Stimulated activated CD8-positive, alpha-beta memory T cell treated with anti-CD3 and anti-CD28 coated beads, Interleukin-2, amount 100 ng/mL, for 1 hour (primary cell): ENCODE measurements around the gene CXXC1.
"Not testable (repeated sequence)": the region's sequence is repeated elsewhere in the genome, so short reads cannot be mapped to it uniquely, and the experiment has no call there.

Experiments
- DNase-seq, 2 donors: peaks; one replicate each; pipeline ENCODE4 v3.0.0-alpha.2; 2020; ENCODE audit warnings: low read depth in 2 of 2

CXXC1 gene

GRCh38 chr18:50287441-50288347 is at the start of gene CXXC1:
TSS of gene CXXC1 (minus strand) at chr18:50287692. CDS start at chr18:50287589, 103 bp downstream.
- DNase-seq, result peak; percentile 92 to 96

DNA sequence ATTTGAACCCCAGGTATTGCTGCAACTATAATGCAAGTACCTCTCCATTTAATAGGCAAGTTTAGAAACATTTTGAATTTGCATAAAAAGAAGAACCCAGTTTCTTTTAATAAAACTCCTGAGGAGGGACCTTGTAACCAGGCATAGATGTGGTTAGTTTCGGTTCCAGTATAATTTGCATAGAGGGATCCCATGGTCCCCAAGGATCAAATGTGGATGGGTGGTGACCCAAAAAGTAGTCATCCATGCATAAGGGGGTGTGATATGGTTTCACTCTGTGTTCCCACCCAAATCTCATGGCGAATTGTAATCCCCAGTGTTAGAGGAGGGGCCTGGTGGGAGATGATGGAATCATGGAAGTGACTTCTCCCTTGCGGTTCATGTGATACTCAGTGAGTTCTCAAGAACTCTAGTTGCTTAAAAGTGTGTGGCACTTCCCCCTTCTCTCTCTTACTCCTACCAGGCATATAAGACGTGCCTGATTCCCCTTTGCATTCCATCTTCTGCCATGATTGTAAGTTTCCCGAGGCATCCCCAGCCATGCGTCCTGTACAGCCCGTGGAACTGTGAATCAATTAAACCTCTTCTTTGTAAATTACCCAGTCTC is 47.2 kb upstream of the CXXC1 start:
- no peak for DNase-seq

- DNase-seq, result no peak
Measured at GRCh38 chr18:50331691-50332090, 44.2 kb upstream of the CXXC1 start.

GRCh38 chr18:50330176-50330575 is 42.7 kb upstream of the CXXC1 start:
- DNase-seq, result no peak

DNA sequence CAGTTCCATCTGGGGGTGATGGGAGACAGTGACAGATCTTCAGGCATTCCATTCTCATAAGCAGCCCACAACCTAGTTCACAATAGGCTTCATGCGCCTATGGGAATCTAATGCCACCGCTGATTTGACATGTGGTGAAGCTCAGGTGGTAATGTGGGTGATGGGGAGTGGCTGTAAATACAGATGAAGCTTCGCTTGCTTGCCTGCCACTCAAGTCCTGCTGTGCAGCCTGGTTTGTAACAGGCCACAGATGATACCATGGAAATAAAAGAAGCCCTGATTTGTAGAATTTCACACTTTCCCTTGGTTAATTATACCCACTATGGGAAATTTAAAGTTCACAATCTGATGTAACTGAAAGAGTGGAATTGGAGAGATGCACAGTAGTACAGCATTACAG is 40.5 kb upstream of the CXXC1 start:
- no peak for DNase-seq

- DNase-seq, result no peak
Measured at GRCh38 chr18:50320719-50321118, 33.2 kb upstream of the CXXC1 start.

- no peak for DNase-seq
Measured at GRCh38 chr18:50315100-50315871, 27.8 kb upstream of the CXXC1 start.

DNA sequence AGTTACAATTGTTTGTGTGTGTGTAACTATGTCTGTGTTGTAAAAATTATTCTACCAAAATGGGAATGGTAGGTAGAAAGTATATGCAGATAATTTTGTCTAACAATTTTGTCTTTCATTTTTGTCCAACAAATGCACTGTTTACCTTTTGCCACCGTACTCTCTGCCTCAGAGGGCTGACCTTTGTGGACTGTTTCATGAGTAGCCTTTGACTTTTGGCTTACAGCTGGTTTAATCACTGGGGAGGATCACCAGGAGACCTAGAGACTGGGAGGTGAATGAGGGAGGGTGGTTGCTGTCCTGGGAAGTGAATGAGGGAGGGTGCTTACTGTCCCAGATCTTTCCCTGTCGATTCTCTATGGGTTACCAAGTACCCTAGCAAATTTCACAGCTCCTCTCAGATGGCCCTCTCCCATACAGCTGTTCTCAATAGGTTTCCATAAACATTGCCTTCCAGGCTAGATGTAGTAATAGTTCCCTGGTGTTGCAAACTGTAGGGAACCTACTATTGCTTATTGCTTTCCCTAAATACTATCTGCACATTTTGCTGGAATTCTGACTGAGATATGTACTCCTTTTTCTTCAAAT is 26.5 kb upstream of the CXXC1 start:
- no peak for DNase-seq

DNA sequence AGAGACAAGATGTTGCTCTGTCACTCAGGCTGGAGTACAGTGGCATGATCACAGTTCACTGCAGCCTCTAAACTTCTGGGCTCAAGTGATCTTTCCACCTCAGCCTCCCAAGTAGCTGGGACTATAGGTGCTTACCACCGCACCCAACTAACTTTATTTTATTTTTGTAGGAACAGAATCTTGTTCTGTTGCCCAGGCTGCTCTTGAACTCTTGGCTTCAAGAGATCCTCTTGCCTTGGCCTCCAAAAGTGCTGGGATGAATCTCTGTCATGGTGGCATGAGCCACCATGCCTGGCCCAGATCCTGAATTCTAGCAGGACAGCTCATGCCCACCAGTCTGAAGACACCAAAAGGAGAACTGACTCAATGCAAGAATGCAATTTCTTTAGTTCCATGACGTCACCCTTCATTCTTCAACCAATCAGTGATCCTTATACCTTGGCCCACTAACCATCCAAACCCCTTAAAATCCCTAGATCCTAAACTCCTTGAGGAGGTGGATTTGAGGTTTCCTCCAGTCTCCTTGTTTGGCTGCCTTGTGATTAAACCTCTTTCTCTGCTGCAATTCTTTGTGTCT is 25.6 kb upstream of the CXXC1 start:
- DNase-seq, result no peak

GRCh38 chr18:50312296-50313030 is 25.0 kb upstream of the CXXC1 start:
- no peak for DNase-seq

DNA sequence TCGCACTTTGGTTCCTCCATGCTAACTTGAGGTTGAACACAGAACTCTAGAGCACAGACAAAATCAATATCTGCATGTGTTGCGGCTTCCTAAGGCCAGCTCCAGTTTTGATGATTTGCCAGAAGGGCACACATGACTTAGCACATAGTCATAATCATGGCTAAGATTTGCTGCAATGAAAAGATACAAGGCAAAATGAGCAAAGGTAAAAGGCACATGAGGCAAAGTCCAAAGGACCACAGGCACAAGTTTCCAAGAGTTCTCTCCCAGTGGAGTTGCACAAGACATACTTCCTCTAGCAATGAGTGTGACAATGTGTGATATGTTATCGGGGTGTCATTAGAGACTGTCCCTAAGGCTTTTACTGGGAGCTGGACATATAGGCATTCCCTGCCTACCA is 24.2 kb upstream of the CXXC1 start:
- DNase-seq, result no peak

DNA sequence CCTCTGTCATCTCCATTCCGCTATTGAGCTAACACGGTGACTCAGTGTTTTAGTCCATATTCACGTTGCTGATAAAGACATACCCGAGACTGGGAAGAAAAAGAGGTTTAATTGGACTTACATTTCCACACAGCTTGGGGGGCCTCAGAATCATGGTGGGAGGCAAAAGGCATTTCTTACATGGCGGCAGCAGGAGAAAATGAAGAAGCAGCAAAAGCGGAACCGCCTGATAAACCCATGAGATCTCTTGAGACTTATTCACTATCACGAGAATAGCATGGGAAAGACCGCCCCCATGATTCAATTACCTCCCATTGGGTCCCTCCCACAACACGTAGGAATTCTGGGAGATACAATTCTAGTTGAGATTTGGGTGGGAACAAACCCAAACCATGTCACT is 22.6 kb upstream of the CXXC1 start:
- DNase-seq, result no peak

- DNase-seq, result not testable (repeated sequence)
Measured at GRCh38 chr18:50308851-50309250, 21.4 kb upstream of the CXXC1 start.

DNA sequence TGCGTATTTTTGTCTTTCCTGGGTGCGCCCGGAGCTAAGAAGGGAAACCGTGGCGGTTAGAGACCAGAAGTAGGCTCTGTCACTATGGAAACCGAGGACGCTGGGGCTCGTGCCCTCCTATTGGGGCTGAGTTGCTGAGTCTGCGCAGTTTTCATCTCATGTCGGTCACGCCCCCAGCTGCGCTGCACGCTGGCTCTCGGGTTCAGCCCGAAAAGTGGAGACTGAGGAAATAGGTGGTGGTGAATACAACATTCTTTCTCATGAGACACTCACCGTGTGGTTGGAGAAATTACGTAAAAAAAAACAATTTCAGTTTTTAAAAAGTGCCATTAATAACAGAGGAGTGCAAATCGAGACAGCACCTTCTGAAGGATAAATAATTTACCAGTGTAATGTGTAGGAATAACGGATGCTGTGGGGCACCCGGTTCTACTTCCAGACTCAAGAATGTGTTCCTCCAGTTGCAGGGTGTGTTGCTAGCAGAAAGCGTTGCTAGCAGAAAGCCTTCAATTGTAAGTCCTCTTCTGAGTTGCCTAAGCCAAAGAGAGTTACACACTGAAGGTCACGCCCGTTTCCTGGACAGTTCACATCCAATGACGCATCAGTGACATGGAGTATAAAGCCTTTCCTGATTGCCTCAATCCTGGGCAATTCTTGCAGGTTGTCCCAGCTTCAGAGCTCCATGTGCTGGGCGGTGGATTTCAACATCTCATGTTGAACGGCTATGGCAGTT is 20.4 kb upstream of the CXXC1 start:
- peak; percentile 72 to 83 for DNase-seq

GRCh38 chr18:50307400-50307737 is 19.9 kb upstream of the CXXC1 start:
- no peak for DNase-seq

DNA sequence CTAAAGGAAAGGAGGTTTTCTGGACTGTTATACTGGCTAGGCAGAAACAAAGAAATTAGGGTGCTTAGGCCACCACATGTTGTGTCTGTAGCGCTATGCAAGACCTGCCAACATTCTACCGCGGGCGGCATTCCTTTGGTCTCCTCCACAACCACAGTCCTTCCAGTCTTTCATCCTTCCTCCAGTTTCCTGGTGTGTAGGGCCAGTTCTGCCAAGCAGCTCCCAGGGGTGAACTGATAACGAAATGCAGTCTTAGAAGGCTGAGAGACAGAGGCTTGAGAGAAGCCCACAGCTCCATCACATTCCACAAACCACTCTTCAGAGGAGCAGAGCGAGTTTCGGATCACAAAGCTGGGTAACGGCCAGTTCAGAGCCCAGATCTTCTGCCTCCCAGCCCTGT is 19.5 kb upstream of the CXXC1 start:
- no peak for DNase-seq

- DNase-seq, result no peak
Measured at GRCh38 chr18:50301074-50301473, 13.6 kb upstream of the CXXC1 start.

- no peak for DNase-seq
Measured at GRCh38 chr18:50299626-50300388, 12.3 kb upstream of the CXXC1 start.

DNA sequence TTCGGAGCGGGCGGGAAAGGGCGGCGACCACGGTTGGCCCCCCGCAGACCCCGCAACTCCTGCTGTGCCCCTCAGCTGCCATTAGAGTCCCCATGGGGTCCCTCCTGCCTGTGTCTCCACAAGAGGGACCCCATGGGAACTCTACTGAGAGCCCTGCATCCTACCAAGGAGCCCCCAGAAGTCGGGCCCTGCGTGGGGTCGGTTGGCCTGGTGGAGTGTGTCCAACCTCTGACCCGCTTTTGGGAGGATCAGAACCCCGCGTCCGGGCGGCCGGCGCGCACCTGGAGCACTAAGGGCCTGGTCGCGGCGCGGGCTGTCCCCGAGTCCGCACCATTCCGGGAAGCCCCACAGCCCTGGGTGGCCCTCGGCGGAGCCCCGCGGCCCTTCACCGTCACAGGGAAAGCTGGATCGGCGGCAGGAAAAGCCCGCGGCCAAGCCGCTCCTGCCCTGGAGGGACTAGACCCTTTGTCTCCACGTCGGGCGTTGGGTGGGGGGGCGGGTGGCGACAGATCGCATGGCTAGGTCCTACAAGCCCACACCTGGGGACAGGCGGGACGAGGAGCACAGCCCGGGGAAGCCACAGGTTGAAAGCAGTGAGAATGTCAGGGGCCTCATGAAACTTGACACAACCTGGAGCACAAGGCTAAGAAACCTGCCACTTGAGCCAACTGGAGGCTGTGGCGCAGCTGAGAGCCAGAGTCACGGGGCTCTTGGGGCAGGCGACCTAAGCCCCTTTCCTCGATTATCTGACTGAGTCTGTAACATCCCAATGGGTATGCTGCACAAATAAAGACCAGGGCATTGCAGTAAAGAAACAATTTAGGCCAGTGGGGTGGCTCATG is 11.2 kb upstream of the CXXC1 start:
- DNase-seq, result no peak
